Panc1 (cell line): ENCODE results near the gene MREG. TPM values are rescaled to one million over a fixed set of nuclear protein-coding genes. Genes with fewer than 3 reads are reported as not detected.

Experiments
- ATAC-seq: fragments of 200-7000 bp; cut with Tn5 transposase; 2 replicates; pipeline ENCODE4 v1.9.1; 2020; ENCODE audit warnings: mild to moderate bottlenecking, moderate library complexity
- BruUV-seq: library from RNA; stranded (reverse); fragments of 400-500 nt; replicated peaks from 2 replicates; lab custom pipeline; 2021; lab: Mats Ljungman, UMichigan
- CTCF ChIA-PET: fragments of 300-600 bp; sonication (Branson Sonifier 250); formaldehyde crosslinking; loops from one replicate; lab custom pipeline; 2022; ENCODE audit warnings: antibody characterized with exemption; lab: Charles Lee
- POLR2A ChIA-PET: fragments of 300-600 bp; sonication (Branson Sonifier 250); formaldehyde crosslinking; loops from one replicate; lab custom pipeline; 2022; ENCODE audit warnings: antibody characterized with exemption; lab: Charles Lee
- DNase-seq: peaks from one replicate; pipeline ENCODE4 v3.0.0-alpha.2; 2010; ENCODE audit warnings: low read depth, low spot score
- H3K27ac ChIP-seq: 2 replicates; pipeline ENCODE4 v1.5.1; 2011; ENCODE audit warnings: mild to moderate bottlenecking, low read length, inconsistent platforms
- H3K27me3 ChIP-seq: fragments of 200-500 bp; sonication (Bioruptor generic); 2 replicates; pipeline ENCODE4 v1.6.0; 2014; ENCODE audit warnings: low read length, inconsistent platforms; ENCODE audit not compliant: control insufficient read depth, insufficient read depth
- H3K36me3 ChIP-seq: fragments of 200-500 bp; sonication (Bioruptor generic); 2 replicates; pipeline ENCODE4 v1.5.1; 2014; ENCODE audit warnings: inconsistent platforms, mild to moderate bottlenecking, low read length, moderate library complexity; ENCODE audit not compliant: control insufficient read depth, insufficient read depth
- H3K4me1 ChIP-seq: 2 replicates; pipeline ENCODE4 v1.5.1; 2011; ENCODE audit warnings: inconsistent platforms, mild to moderate bottlenecking, low read length, moderate library complexity; ENCODE audit not compliant: control insufficient read depth, insufficient read depth
- H3K4me3 ChIP-seq, 2 experiments: 2 replicates each; pipeline ENCODE4 v1.5.1; 2011 to 2012; ENCODE audit warnings: low read depth in 2 of 2, low read length in 2 of 2, mild to moderate bottlenecking in 2 of 2, inconsistent platforms in 1 of 2, moderate library complexity in 1 of 2
- H3K9me3 ChIP-seq: fragments of 200-500 bp; sonication (Bioruptor generic); 2 replicates; pipeline ENCODE4 v1.5.1; 2014; ENCODE audit warnings: low read depth, mild to moderate bottlenecking, inconsistent platforms, low read length, moderate library complexity; ENCODE audit not compliant: control insufficient read depth, insufficient read depth
- CTCF ChIP-seq: fragments of 450-650 bp; IDR thresholded peaks from 2 replicates; pipeline ENCODE4 v1.5.1; 2017; ENCODE audit warnings: mild to moderate bottlenecking
- POLR2AphosphoS5 ChIP-seq: IDR thresholded peaks from 2 replicates; pipeline ENCODE4 v1.6.1; 2012; ENCODE audit warnings: mild to moderate bottlenecking, low read depth, low read length, moderate library complexity
- REST ChIP-seq, 2 experiments: IDR thresholded peaks; 2 replicates each; pipeline ENCODE4 v1.6.1; 2011 to 2012; ENCODE audit warnings: low read depth in 2 of 2, control low read depth in 1 of 2, low read length in 1 of 2, mild to moderate bottlenecking in 1 of 2, moderate library complexity in 1 of 2; ENCODE audit not compliant: insufficient read depth in 1 of 2
- SIN3A ChIP-seq: IDR thresholded peaks from 2 replicates; pipeline ENCODE4 v1.6.1; 2012; ENCODE audit warnings: low read depth, mild to moderate bottlenecking, low read length, moderate library complexity, borderline replicate concordance; ENCODE audit not compliant: insufficient read depth
- TCF7L2 ChIP-seq: IDR thresholded peaks from 2 replicates; pipeline ENCODE4 v1.6.1; 2011; ENCODE audit warnings: mild to moderate bottlenecking, low read depth, low read length, inconsistent platforms
- in situ Hi-C: cut with HindIII; loops from 2 replicates; pipeline ENCODE4 v1.10.0; 2016; ENCODE audit warnings: low sequenced_read_pairs, low pct_unique_long_range_greater_than_20kb
- intact Hi-C: fragments of 100-400 bp; cut with micrococcal nuclease; formaldehyde crosslinking; loops from one replicate; pipeline ENCODE4 v1.10.0; 2022; ENCODE audit not compliant: unreplicated experiment
- total RNA-seq: library from RNA; stranded (reverse); gene quantifications from one replicate; pipeline ENCODE4 v1.2.1, GENCODE V29; 2021; ENCODE audit not compliant: unreplicated experiment

The MREG gene
- total RNA-seq, 1 experiment from 2014 or later = 19.2 TPM

- POLR2A ChIA-PET = no interaction called here
Measured at GRCh38 chr2:215973954-215974699, 39.2 kb downstream of the MREG start.

GRCh38 chr2:215973145-215973792, 40.1 kb downstream of the MREG start:
- ATAC-seq = no peak
- H3K27ac ChIP-seq = no peak overlapping the region
- ChIA-PET CTCF (no interaction called here), POLR2A (no interaction called here)
- H3K9me3 ChIP-seq = no peaks in the 10 kb centered on the region
- no peaks in the 10 kb centered on the region for H3K4me1 ChIP-seq
- H3K4me3 ChIP-seq = no peak overlapping the region
- no TSS peak for BruUV-seq
- no peak for DNase-seq
- intact Hi-C loops = no loop called here
- H3K36me3 ChIP-seq = no peaks in the 10 kb centered on the region
- in situ Hi-C loops = no loop called here
- H3K27me3 ChIP-seq = no peaks in the 10 kb centered on the region
- no peak for TF ChIP-seq POLR2AphosphoS5
- no peak for TF ChIP-seq CTCF
- no peak for TF ChIP-seq TCF7L2
- TF ChIP-seq SIN3A = no peak

More at GRCh38 chr2:215973954-215974699, 39.2 kb downstream of the MREG start:
- ATAC-seq (no peak; the same call in 1 of the 2 replicates), DNase-seq (no peak)
- H3K9me3 ChIP-seq = no peaks in the 10 kb centered on the region
- no peaks in the 10 kb centered on the region for H3K4me1 ChIP-seq
- H3K27ac ChIP-seq = no peak overlapping the region
- intact Hi-C loops (no loop called here), in situ Hi-C loops (no loop called here)
- H3K4me3 ChIP-seq = no peak overlapping the region
- TF ChIP-seq CTCF = no peak
- no peak for TF ChIP-seq TCF7L2
- TF ChIP-seq POLR2AphosphoS5 = no peak
- TF ChIP-seq SIN3A = no peak
- no peak for TF ChIP-seq REST (IDR thresholded peaks at IDR 0.05; ENCODE audit: insufficient read depth in 1 of 2, low read depth in 2 of 2, low read length in 1 of 2)
- BruUV-seq = no TSS peak
- no peaks in the 10 kb centered on the region for H3K36me3 ChIP-seq
- CTCF ChIA-PET = no interaction called here
- H3K27me3 ChIP-seq = no peaks in the 10 kb centered on the region
